Stimulated activated CD4-positive, alpha-beta T cell treated with anti-CD3 and anti-CD28 coated beads, Interleukin-15, amount 100 ng/mL, for 48 hours (primary cell): ENCODE data around the gene RBM20.
"Not testable (repeated sequence)": the region's sequence is repeated elsewhere in the genome, so short reads cannot be mapped to it uniquely, and the experiment has no call there.

Source experiments
- DNase-seq, 2 donors: peaks; one replicate each; pipeline ENCODE4 v3.0.0-alpha.2; 2020; ENCODE audit warnings: low read depth in 2 of 2

Gene RBM20

GRCh38 chr10:110643653-110644597 lies at the start of gene RBM20:
RBM20 (plus strand) TSS chr10:110644336; CDS start chr10:110644455, 119 bp downstream.
- no peak for DNase-seq

GRCh38 chr10:110597476-110597875 lies 46.7 kb upstream of the RBM20 start:
- DNase-seq = no peak

- DNase-seq = peak in 1 of 2 donors; percentile 22
Measured at GRCh38 chr10:110600487-110601101, 43.5 kb upstream of the RBM20 start.

- DNase-seq = no peak
Measured at GRCh38 chr10:110601581-110601980, 42.6 kb upstream of the RBM20 start.

- DNase-seq = no peak
Measured at GRCh38 chr10:110608087-110608486, 36.0 kb upstream of the RBM20 start.

GRCh38 chr10:110609605-110610004 lies 34.5 kb upstream of the RBM20 start:
- no peak for DNase-seq

- DNase-seq = peak in 1 of 2 donors; percentile 33
Measured at GRCh38 chr10:110610308-110610774, 33.8 kb upstream of the RBM20 start.

- DNase-seq = not testable (repeated sequence)
Measured at GRCh38 chr10:110610781-110611180, 33.4 kb upstream of the RBM20 start.

GRCh38 chr10:110612087-110612486 lies 32.0 kb upstream of the RBM20 start:
- DNase-seq = no peak

GRCh38 chr10:110612629-110613028 lies 31.5 kb upstream of the RBM20 start:
- DNase-seq = no peak

- peak; percentile 36 to 42 for DNase-seq
Measured at GRCh38 chr10:110613341-110613995, 30.7 kb upstream of the RBM20 start.

- no peak for DNase-seq
Measured at GRCh38 chr10:110613996-110614495, 30.1 kb upstream of the RBM20 start.

- DNase-seq = no peak
Measured at GRCh38 chr10:110615057-110615747, 28.9 kb upstream of the RBM20 start.

- no peak for DNase-seq
Measured at GRCh38 chr10:110616493-110617033, 27.6 kb upstream of the RBM20 start.

GRCh38 chr10:110617425-110618229 lies 26.5 kb upstream of the RBM20 start:
- DNase-seq = no peak

- DNase-seq = peak in 1 of 2 donors; percentile 38
Measured at GRCh38 chr10:110618230-110618610, 25.9 kb upstream of the RBM20 start.

- no peak for DNase-seq
Measured at GRCh38 chr10:110619514-110620397, 24.4 kb upstream of the RBM20 start.

GRCh38 chr10:110620398-110620719 lies 23.8 kb upstream of the RBM20 start:
- DNase-seq = no peak

- DNase-seq = not testable (repeated sequence)
Measured at GRCh38 chr10:110623316-110623715, 20.8 kb upstream of the RBM20 start.
